Measurements from ENCODE around the gene VPS37B.

Gene VPS37B

DNA sequence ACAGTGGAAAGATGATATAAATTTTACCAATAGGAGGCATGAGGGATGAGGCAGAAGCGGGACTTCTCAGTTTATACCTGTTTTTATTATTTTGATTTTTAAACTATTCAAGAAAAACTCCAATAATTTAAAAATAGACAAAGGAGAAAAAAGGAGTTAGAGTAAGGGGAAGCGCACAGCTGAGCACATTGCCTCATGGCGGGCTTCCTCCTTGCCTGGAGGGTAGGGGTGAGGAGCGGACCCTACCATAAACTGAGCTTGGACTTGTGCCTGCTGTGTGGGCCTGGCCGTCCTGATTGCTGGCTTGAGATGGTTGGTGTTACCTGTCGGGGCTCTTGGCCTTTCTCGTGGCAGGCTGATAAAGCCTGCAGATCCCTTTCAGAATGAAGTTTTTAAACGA is 75.8 kb downstream of the VPS37B start:
- no peak for DNase-seq (ENCODE audit: low read depth in 2 of 3, low spot score in 2 of 3)

DNA sequence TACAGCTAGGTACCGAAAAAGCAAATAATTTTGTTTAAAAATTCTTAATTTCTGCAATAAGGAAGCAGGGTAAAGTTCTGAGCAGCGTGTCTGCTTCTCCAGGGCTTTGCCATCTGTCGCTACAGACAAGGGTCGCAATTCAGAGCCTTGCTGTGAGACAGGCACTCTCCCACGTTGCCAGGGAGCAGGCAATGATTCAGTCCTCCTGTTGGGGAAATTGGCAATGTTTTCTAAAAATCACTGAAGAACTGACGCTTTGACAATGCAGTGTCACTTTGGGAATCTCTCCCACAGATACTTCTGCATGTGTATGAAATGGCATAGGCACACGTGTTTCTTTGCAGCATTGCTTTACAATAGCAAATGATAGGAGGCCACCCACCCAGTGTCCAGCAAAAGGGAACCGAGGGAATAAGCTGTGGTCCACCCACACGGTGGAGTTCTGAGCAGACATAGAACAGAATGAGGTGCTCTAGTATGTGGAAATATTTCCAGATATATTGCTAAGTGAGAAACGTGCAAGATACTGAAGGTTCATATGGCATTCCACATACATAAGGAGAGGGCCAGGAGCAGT is 76.6 kb downstream of the VPS37B start:
- DNase-seq (ENCODE audit: low read depth in 2 of 3, low spot score in 2 of 3): no peak

Data from activated CD8-positive, alpha-beta memory T cell treated with anti-CD3 and anti-CD28 coated beads for 48 hours (primary cell).